ENCODE results near the gene SBNO1.
A peak's percentile ranks its signal among the peaks of the same experiment; 100 is the strongest.

The SBNO1 gene

DNA sequence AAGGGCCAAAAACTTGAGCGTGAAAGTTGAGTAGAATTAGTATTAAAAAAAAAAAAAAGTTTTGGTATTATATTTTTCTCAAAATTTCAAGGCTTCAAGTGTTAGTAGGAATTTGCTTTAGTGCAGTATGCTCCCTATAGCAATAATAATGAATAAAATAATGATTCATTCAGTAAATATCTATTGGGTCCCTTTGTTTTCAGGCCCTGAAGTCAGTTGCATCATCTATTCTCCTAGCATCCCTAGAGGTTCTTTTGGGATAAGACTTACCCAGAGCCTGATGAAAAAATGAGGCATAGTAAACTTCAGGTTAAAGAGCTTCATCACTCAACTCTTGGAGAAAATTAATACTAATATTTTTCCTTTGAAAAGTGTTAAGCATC is 20.3 kb upstream of the SBNO1 start:
- H2AK5ac ChIP-seq (ENCODE audit: low read length): no peak overlapping the region
- H3K36me3 ChIP-seq (ENCODE audit: control insufficient read depth in 1 of 2, insufficient read depth in 2 of 2, low read length in 2 of 2): peaks cover 0 to 5% of the 10 kb centered on the region in 2 experiments
- H3K23ac ChIP-seq (ENCODE audit: low read length): no peak overlapping the region
- H3K4me3 ChIP-seq (ENCODE audit: low read depth, low read length): no peak overlapping the region
- H2BK12ac ChIP-seq (ENCODE audit: low read length): no peak overlapping the region
- H3K4me2 ChIP-seq (ENCODE audit: low read length): peak overlapping the region; percentile 93
- H4K12ac ChIP-seq (ENCODE audit: low read depth, low read length): no peak overlapping the region
- H3K9me3 ChIP-seq (ENCODE audit: insufficient read depth, low read depth, low read length): no peaks in the 10 kb centered on the region
- H3K9ac ChIP-seq (ENCODE audit: low read length): no peak overlapping the region
- no peak overlapping the region for H4K8ac ChIP-seq (ENCODE audit: low read depth, low read length)
- peaks cover 7 to 9% of the 10 kb centered on the region in 2 experiments for H3K4me1 ChIP-seq (ENCODE audit: control insufficient read depth in 1 of 2, insufficient read depth in 2 of 2, low read length in 2 of 2)
- no peak overlapping the region for H2AFZ ChIP-seq (ENCODE audit: insufficient read depth, low read length, poor library complexity)
- H3K18ac ChIP-seq (ENCODE audit: low read length): no peak overlapping the region
- no peak overlapping the region for H2BK120ac ChIP-seq (ENCODE audit: insufficient read depth, low read length, poor library complexity)
- H3K4ac ChIP-seq (ENCODE audit: low read depth, low read length): no peak overlapping the region
- H3K79me1 ChIP-seq (ENCODE audit: low read length): peaks cover 13% of the 10 kb centered on the region
- H3K14ac ChIP-seq (ENCODE audit: low read length): no peak overlapping the region
- H4K91ac ChIP-seq (ENCODE audit: low read depth, low read length): no peak overlapping the region
- peak in 1 of 2 donors; percentile 29 for DNase-seq
- H3K79me2 ChIP-seq (ENCODE audit: control insufficient read depth, insufficient read depth, low read length, poor library complexity): peaks cover 7% of the 10 kb centered on the region
- no CpG with 5 or more reads among the region's 1 CpG for WGBS (ENCODE audit: extremely low coverage, insufficient coverage, insufficient read length)
- H2BK5ac ChIP-seq (ENCODE audit: low read depth, low read length, poor library complexity): no peak overlapping the region
- no peaks in the 10 kb centered on the region for H3K27me3 ChIP-seq (ENCODE audit: insufficient read depth, low read length)
- H3K27ac ChIP-seq (ENCODE audit: low read depth, low read length): no peak overlapping the region

DNA sequence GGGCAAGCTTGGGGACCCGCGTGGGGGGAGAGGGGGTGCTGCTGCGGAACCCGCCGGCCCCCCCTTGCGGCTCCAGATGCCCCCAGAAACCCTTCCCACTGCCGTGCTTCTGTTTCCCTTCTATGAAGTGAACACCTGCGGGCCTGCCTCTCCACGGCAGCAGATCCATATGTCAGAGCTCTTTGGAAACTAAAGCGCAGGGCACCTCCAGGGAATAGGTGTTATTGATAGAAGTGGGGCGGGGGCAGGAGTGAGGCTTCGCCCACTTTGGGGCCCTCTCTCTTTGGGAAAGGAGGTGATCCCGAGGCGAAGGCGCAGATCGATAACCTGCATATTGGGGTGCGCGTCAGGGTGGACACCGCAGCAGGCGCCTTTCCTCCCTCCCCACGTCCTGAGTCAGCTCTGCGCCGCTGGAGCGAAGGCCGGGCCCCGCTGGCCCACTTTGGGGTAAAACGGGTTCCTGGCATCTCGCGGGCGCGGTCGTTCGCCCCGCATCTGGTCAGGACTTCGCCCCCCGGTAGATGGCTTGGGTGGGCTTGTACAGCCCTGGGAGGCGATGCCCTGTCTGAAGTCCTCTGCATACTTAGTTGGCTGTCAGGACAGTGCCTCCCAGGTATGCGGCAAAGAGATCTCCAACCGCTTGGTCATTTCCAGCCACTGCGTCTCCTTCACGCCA is 19.8 kb upstream of the SBNO1 start:
- peaks cover 4% of the 10 kb centered on the region for H3K79me2 ChIP-seq (ENCODE audit: control insufficient read depth, insufficient read depth, low read length, poor library complexity)
- H2BK12ac ChIP-seq (ENCODE audit: low read length): no peak overlapping the region
- no peak overlapping the region for H3K4ac ChIP-seq (ENCODE audit: low read depth, low read length)
- H3K27ac ChIP-seq (ENCODE audit: low read depth, low read length): peak overlapping the region; percentile 63
- H4K8ac ChIP-seq (ENCODE audit: low read depth, low read length): peak overlapping the region; percentile 1
- H3K9ac ChIP-seq (ENCODE audit: low read length): peak overlapping the region; percentile 66
- H2BK120ac ChIP-seq (ENCODE audit: insufficient read depth, low read length, poor library complexity): no peak overlapping the region
- WGBS (ENCODE audit: extremely low coverage, insufficient coverage, insufficient read length): no CpG with 5 or more reads among the region's 41 CpGs
- no peaks in the 10 kb centered on the region for H3K27me3 ChIP-seq (ENCODE audit: insufficient read depth, low read length)
- peak overlapping the region; percentile 84 for H3K4me3 ChIP-seq (ENCODE audit: low read depth, low read length)
- no peak overlapping the region for H3K14ac ChIP-seq (ENCODE audit: low read length)
- H2BK5ac ChIP-seq (ENCODE audit: low read depth, low read length, poor library complexity): peak overlapping the region; percentile 54
- H3K79me1 ChIP-seq (ENCODE audit: low read length): peaks cover 8% of the 10 kb centered on the region
- peak in 1 of 2 donors; percentile 33 for DNase-seq
- H3K36me3 ChIP-seq (ENCODE audit: control insufficient read depth in 1 of 2, insufficient read depth in 2 of 2, low read length in 2 of 2): no peaks in the 10 kb centered on the region
- peak overlapping the region; percentile 7 for H2AFZ ChIP-seq (ENCODE audit: insufficient read depth, low read length, poor library complexity)
- no peaks in the 10 kb centered on the region for H3K9me3 ChIP-seq (ENCODE audit: insufficient read depth, low read depth, low read length)
- no peak overlapping the region for H4K12ac ChIP-seq (ENCODE audit: low read depth, low read length)
- peak overlapping the region; percentile 93 for H3K4me2 ChIP-seq (ENCODE audit: low read length)
- H3K23ac ChIP-seq (ENCODE audit: low read length): no peak overlapping the region
- no peak overlapping the region for H3K18ac ChIP-seq (ENCODE audit: low read length)
- no peak overlapping the region for H2AK5ac ChIP-seq (ENCODE audit: low read length)
- H4K91ac ChIP-seq (ENCODE audit: low read depth, low read length): peak overlapping the region; percentile 33
- peaks cover 5 to 7% of the 10 kb centered on the region in 2 experiments for H3K4me1 ChIP-seq (ENCODE audit: control insufficient read depth in 1 of 2, insufficient read depth in 2 of 2, low read length in 2 of 2)

DNA sequence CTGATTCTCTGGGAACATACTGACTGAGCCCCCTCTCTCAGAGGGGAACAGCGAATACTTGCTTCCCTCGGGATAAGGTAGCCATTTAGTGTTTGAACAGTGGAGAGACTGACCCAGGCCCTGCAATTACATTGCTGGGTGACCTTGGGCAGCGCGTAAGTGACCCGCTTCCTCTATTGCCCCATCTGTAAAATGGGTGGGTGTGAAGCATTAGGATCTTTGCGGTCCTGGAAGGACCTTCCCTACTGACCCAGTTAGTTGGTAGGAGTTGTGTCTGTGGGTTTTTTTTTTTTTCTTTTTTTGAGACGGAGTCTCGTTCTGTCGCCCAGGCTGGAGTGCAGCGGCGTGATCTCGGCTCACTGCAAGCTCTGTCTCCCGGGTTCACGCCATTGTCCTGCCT is 18.0 kb upstream of the SBNO1 start:
- Histone ChIP-seq H3K4me3 (ENCODE audit: low read depth, low read length) (no peak overlapping the region), H4K12ac (ENCODE audit: low read depth, low read length) (peak overlapping the region; percentile 26), H3K4me1 (ENCODE audit: control insufficient read depth in 1 of 2, insufficient read depth in 2 of 2, low read length in 2 of 2) (peaks cover under 1 to 3% of the 10 kb centered on the region in 2 experiments), H3K79me2 (ENCODE audit: control insufficient read depth, insufficient read depth, low read length, poor library complexity) (peaks cover 3% of the 10 kb centered on the region), H3K23ac (ENCODE audit: low read length) (no peak overlapping the region), H3K4me2 (ENCODE audit: low read length) (no peak overlapping the region), H4K8ac (ENCODE audit: low read depth, low read length) (peak overlapping the region; percentile 51), H3K14ac (ENCODE audit: low read length) (no peak overlapping the region), H3K4ac (ENCODE audit: low read depth, low read length) (no peak overlapping the region), H2BK120ac (ENCODE audit: insufficient read depth, low read length, poor library complexity) (no peak overlapping the region), H4K91ac (ENCODE audit: low read depth, low read length) (no peak overlapping the region), H2AFZ (ENCODE audit: insufficient read depth, low read length, poor library complexity) (peak overlapping the region; percentile 31), H3K79me1 (ENCODE audit: low read length) (peaks cover 4% of the 10 kb centered on the region), H2BK5ac (ENCODE audit: low read depth, low read length, poor library complexity) (no peak overlapping the region), H3K36me3 (ENCODE audit: control insufficient read depth in 1 of 2, insufficient read depth in 2 of 2, low read length in 2 of 2) (no peaks in the 10 kb centered on the region), H3K18ac (ENCODE audit: low read length) (no peak overlapping the region), H3K27me3 (ENCODE audit: insufficient read depth, low read length) (no peaks in the 10 kb centered on the region), H2AK5ac (ENCODE audit: low read length) (no peak overlapping the region), H2BK12ac (ENCODE audit: low read length) (no peak overlapping the region), H3K9me3 (ENCODE audit: insufficient read depth, low read depth, low read length) (no peaks in the 10 kb centered on the region), H3K27ac (ENCODE audit: low read depth, low read length) (no peak overlapping the region), H3K9ac (ENCODE audit: low read length) (no peak overlapping the region)
- DNase-seq: no peak
- WGBS (ENCODE audit: extremely low coverage, insufficient coverage, insufficient read length): no CpG with 5 or more reads among the region's 14 CpGs

DNA sequence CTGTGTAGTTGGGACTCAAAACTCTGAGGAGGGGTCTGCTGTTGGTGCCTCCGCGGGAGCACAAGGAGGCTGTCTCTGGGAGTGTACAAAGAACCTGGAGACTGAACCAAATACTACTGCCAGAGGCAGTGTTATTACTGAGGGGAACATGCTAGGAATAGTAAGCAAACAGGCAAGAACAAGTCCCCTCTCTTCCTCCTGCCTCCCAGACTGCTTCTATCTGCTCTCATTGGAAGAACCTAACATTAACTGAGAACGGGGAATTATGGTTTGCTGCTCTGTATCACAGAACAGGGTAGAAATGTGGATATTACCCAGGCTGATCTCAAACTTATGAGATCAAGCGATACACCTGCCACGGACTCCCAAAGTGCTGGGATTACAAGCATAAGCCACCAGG is 14.7 kb upstream of the SBNO1 start:
- H3K14ac ChIP-seq (ENCODE audit: low read length): no peak overlapping the region
- H4K91ac ChIP-seq (ENCODE audit: low read depth, low read length): no peak overlapping the region
- DNase-seq: no peak
- H2BK120ac ChIP-seq (ENCODE audit: insufficient read depth, low read length, poor library complexity): no peak overlapping the region
- H3K4me1 ChIP-seq (ENCODE audit: control insufficient read depth in 1 of 2, insufficient read depth in 2 of 2, low read length in 2 of 2): peaks cover 0 to 2% of the 10 kb centered on the region in 2 experiments
- no peak overlapping the region for H4K12ac ChIP-seq (ENCODE audit: low read depth, low read length)
- no peak overlapping the region for H2BK12ac ChIP-seq (ENCODE audit: low read length)
- H3K23ac ChIP-seq (ENCODE audit: low read length): no peak overlapping the region
- H3K36me3 ChIP-seq (ENCODE audit: control insufficient read depth in 1 of 2, insufficient read depth in 2 of 2, low read length in 2 of 2): no peaks in the 10 kb centered on the region
- no peak overlapping the region for H3K4me2 ChIP-seq (ENCODE audit: low read length)
- H3K4me3 ChIP-seq (ENCODE audit: low read depth, low read length): no peak overlapping the region
- H4K8ac ChIP-seq (ENCODE audit: low read depth, low read length): no peak overlapping the region
- no peak overlapping the region for H2AFZ ChIP-seq (ENCODE audit: insufficient read depth, low read length, poor library complexity)
- peaks cover 4% of the 10 kb centered on the region for H3K79me1 ChIP-seq (ENCODE audit: low read length)
- no peak overlapping the region for H3K4ac ChIP-seq (ENCODE audit: low read depth, low read length)
- H2AK5ac ChIP-seq (ENCODE audit: low read length): no peak overlapping the region
- H3K27ac ChIP-seq (ENCODE audit: low read depth, low read length): no peak overlapping the region
- no peaks in the 10 kb centered on the region for H3K9me3 ChIP-seq (ENCODE audit: insufficient read depth, low read depth, low read length)
- WGBS (ENCODE audit: extremely low coverage, insufficient coverage, insufficient read length): no CpG with 5 or more reads among the region's 5 CpGs
- no peak overlapping the region for H3K18ac ChIP-seq (ENCODE audit: low read length)
- H3K9ac ChIP-seq (ENCODE audit: low read length): no peak overlapping the region
- no peak overlapping the region for H2BK5ac ChIP-seq (ENCODE audit: low read depth, low read length, poor library complexity)
- H3K79me2 ChIP-seq (ENCODE audit: control insufficient read depth, insufficient read depth, low read length, poor library complexity): peaks cover 3% of the 10 kb centered on the region
- no peaks in the 10 kb centered on the region for H3K27me3 ChIP-seq (ENCODE audit: insufficient read depth, low read length)
